Measurements from ENCODE around the gene ZNF181.
A peak's percentile ranks its signal among the peaks of the same experiment; 100 is the strongest.
"Not testable (repeated sequence)": the region's sequence is repeated elsewhere in the genome, so short reads cannot be mapped to it uniquely, and the experiment has no call there.

The ZNF181 gene

GRCh38 chr19:34733746-34734536 lies at the start of gene ZNF181:
ZNF181 (plus strand) TSS chr19:34734243; CDS start chr19:34735038, 795 bp downstream.
- DNase-seq, result peak; percentile 86

GRCh38 chr19:34685266-34685665 lies 48.8 kb upstream of the ZNF181 start:
- not testable (repeated sequence) for DNase-seq

- DNase-seq, result no peak
These were observed 47.6 kb upstream of the ZNF181 start for GRCh38 chr19:34686455-34686854.

- no peak for DNase-seq
These were observed 46.7 kb upstream of the ZNF181 start for GRCh38 chr19:34687348-34687747.

GRCh38 chr19:34688592-34688991 lies 45.5 kb upstream of the ZNF181 start:
- no peak for DNase-seq

GRCh38 chr19:34690372-34690771 lies 43.7 kb upstream of the ZNF181 start:
- DNase-seq, result no peak

- no peak for DNase-seq
These were observed 41.5 kb upstream of the ZNF181 start for GRCh38 chr19:34692549-34692948.

- no peak for DNase-seq
These were observed 26.4 kb upstream of the ZNF181 start for GRCh38 chr19:34707661-34708060.

GRCh38 chr19:34711890-34712289 lies 22.2 kb upstream of the ZNF181 start:
- DNase-seq, result no peak

GRCh38 chr19:34712395-34713261 lies 21.4 kb upstream of the ZNF181 start:
- peak; percentile 78 for DNase-seq

- DNase-seq, result no peak
These were observed 20.8 kb upstream of the ZNF181 start for GRCh38 chr19:34713262-34713637.

- DNase-seq, result no peak
These were observed 18.7 kb upstream of the ZNF181 start for GRCh38 chr19:34715357-34715756.

GRCh38 chr19:34722353-34722752 lies 11.7 kb upstream of the ZNF181 start:
- DNase-seq, result no peak

GRCh38 chr19:34725400-34725799 lies 8.6 kb upstream of the ZNF181 start:
- no peak for DNase-seq

GRCh38 chr19:34731019-34731829 lies 2.8 kb upstream of the ZNF181 start:
- DNase-seq, result no peak

GRCh38 chr19:34731964-34732363 lies 2.1 kb upstream of the ZNF181 start:
- no peak for DNase-seq

GRCh38 chr19:34732612-34733211 lies 1.3 kb upstream of the ZNF181 start:
- no peak for DNase-seq

GRCh38 chr19:34733266-34733745 lies 737 bp upstream of the ZNF181 start:
- no peak for DNase-seq

- peak; percentile 68 for DNase-seq
These were observed 577 bp downstream of the ZNF181 start for GRCh38 chr19:34734537-34735103.

- no peak for DNase-seq
These were observed 11.1 kb downstream of the ZNF181 start for GRCh38 chr19:34744896-34745690.

GRCh38 chr19:34757441-34757840 lies 23.4 kb downstream of the ZNF181 start:
- DNase-seq, result no peak

Data from activated CD4-positive, alpha-beta T cell treated with anti-CD3 and anti-CD28 coated beads, Interleukin-2, Interleukin-6, amounts not matched to agents 100 ng/mL and 50 ng/mL, durations not matched to agents 16 hours and 8 hours (primary cell).